Measurements from ENCODE around the gene TMEM150B.

Gene TMEM150B

DNA sequence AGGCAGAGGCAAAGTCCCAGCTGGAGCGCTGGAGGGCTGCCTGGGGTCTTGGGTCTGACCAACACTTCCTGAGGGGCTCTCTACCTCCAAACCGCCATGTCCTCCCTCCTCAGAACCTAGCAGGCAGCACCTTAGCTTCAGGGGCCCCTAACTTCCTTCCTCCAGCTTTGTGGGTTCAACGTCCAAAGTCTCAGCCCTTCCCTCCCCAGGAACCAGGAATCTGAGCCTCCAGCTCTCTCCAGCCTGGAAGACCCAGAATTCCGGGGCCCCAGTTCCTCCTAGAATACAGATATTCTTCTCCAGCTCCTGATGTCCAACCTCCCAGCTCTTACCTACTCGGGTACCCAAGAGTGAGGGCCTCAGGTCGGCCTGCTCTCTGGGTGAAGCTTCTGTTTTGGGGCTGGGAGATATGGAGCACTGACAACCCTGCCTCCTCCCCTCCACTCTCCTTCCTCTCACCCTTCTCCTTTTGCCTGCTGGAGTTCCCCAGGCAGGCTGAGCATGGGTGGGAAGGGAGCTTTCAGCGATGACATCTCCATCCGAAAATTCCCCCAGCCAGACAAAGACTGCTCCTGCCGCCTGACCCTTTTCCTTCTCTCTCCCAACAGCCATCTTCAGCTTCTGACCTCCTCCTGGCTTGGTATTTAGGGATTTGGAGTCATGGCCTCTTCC, 3.5 kb downstream of the TMEM150B start:
- DNase-seq (ENCODE audit: low spot score): no peak
- in situ Hi-C loops (cut with MboI; ENCODE audit: low pct_unique_long_range_greater_than_20kb, low sequenced_read_pairs, unreplicated experiment): no loop called here
- TF ChIP-seq, protein P1, sequence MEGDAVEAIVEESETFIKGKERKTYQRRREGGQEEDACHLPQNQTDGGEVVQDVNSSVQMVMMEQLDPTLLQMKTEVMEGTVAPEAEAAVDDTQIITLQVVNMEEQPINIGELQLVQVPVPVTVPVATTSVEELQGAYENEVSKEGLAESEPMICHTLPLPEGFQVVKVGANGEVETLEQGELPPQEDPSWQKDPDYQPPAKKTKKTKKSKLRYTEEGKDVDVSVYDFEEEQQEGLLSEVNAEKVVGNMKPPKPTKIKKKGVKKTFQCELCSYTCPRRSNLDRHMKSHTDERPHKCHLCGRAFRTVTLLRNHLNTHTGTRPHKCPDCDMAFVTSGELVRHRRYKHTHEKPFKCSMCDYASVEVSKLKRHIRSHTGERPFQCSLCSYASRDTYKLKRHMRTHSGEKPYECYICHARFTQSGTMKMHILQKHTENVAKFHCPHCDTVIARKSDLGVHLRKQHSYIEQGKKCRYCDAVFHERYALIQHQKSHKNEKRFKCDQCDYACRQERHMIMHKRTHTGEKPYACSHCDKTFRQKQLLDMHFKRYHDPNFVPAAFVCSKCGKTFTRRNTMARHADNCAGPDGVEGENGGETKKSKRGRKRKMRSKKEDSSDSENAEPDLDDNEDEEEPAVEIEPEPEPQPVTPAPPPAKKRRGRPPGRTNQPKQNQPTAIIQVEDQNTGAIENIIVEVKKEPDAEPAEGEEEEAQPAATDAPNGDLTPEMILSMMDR (IDR thresholded peaks at IDR 0.05; ENCODE audit: extremely low read depth, insufficient read depth, missing control alignments): no peak

GRCh38 chr19:55320844-55321419, 4.2 kb downstream of the TMEM150B start:
- TF ChIP-seq, protein P1 (IDR thresholded peaks at IDR 0.05; ENCODE audit: extremely low read depth, insufficient read depth, missing control alignments): no peak
- DNase-seq (ENCODE audit: low spot score): no peak
- in situ Hi-C loops (cut with MboI; ENCODE audit: low pct_unique_long_range_greater_than_20kb, low sequenced_read_pairs, unreplicated experiment): no loop called here

- no peak for DNase-seq (ENCODE audit: low spot score)
- TF ChIP-seq, protein P1 (IDR thresholded peaks at IDR 0.05; ENCODE audit: extremely low read depth, insufficient read depth, missing control alignments): no peak
- in situ Hi-C loops (cut with MboI; ENCODE audit: low pct_unique_long_range_greater_than_20kb, low sequenced_read_pairs, unreplicated experiment): no loop called here
Measured at GRCh38 chr19:55319785-55320184, 5.4 kb downstream of the TMEM150B start.

- in situ Hi-C loops (cut with MboI; ENCODE audit: low pct_unique_long_range_greater_than_20kb, low sequenced_read_pairs, unreplicated experiment): no loop called here
- TF ChIP-seq, protein P1 (IDR thresholded peaks at IDR 0.05; ENCODE audit: extremely low read depth, insufficient read depth, missing control alignments): no peak
- DNase-seq (ENCODE audit: low spot score): no peak
Measured at GRCh38 chr19:55316646-55317045, 8.5 kb downstream of the TMEM150B start.

- TF ChIP-seq, protein P1 (IDR thresholded peaks at IDR 0.05; ENCODE audit: extremely low read depth, insufficient read depth, missing control alignments): no peak
- in situ Hi-C loops (cut with MboI; ENCODE audit: low pct_unique_long_range_greater_than_20kb, low sequenced_read_pairs, unreplicated experiment): no loop called here
- no peak for DNase-seq (ENCODE audit: low spot score)
Measured at GRCh38 chr19:55315956-55316525, 9.1 kb downstream of the TMEM150B start.

DNA sequence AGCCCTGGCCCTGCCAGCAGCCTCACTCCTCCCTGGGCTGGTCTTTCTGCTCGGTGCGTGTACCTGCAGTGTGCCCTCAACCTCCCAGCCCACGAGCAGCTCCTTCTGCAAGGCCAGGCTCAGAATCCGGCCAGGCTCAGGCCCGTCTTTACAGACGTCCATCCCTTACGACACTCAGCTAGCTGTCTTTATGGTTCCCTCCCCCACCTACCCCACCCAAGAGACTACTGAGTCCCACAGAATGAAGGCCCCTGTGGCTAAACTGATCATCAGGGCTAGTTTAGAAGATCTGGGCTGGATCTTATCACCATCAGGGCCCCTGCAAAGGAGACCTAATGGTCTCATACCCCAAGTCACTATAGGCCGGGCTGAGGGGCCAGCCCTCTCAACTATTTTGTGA, 10.7 kb downstream of the TMEM150B start:
- in situ Hi-C loops (cut with MboI; ENCODE audit: low pct_unique_long_range_greater_than_20kb, low sequenced_read_pairs, unreplicated experiment): no loop called here
- TF ChIP-seq, protein P1 (IDR thresholded peaks at IDR 0.05; ENCODE audit: extremely low read depth, insufficient read depth, missing control alignments): no peak
- DNase-seq (ENCODE audit: low spot score): no peak

Measured in GM13977 (cell line).